GM21381 (cell line): ENCODE data around the gene CRYBB2.
"Not testable (repeated sequence)": the region's sequence is repeated elsewhere in the genome, so short reads cannot be mapped to it uniquely, and the experiment has no call there.

Source experiments
- ATAC-seq: cut with Tn5 transposase; IDR thresholded peaks from one replicate; pipeline ENCODE4 v1.9.1; 2021; ENCODE audit warnings: mild to moderate bottlenecking, moderate library complexity; ENCODE audit not compliant: unreplicated experiment

CRYBB2 gene

GRCh38 chr22:25219211-25219689 is at the start of gene CRYBB2:
CRYBB2 (plus strand) TSS chr22:25219639; CDS start chr22:25221430, 1,791 bp downstream.
- ATAC-seq = no peak

- ATAC-seq = no peak
Observed at GRCh38 chr22:25170426-25170980, 48.9 kb upstream of the CRYBB2 start.

GRCh38 chr22:25172153-25172552 is 47.3 kb upstream of the CRYBB2 start:
- ATAC-seq = no peak

- no peak for ATAC-seq
Observed at GRCh38 chr22:25174156-25174887, 45.1 kb upstream of the CRYBB2 start.

- no peak for ATAC-seq
Observed at GRCh38 chr22:25174888-25175411, 44.5 kb upstream of the CRYBB2 start.

GRCh38 chr22:25176175-25176574 is 43.3 kb upstream of the CRYBB2 start:
- ATAC-seq = no peak

GRCh38 chr22:25176799-25177198 is 42.6 kb upstream of the CRYBB2 start:
- no peak for ATAC-seq

GRCh38 chr22:25177226-25177625 is 42.2 kb upstream of the CRYBB2 start:
- ATAC-seq = no peak

GRCh38 chr22:25177895-25178294 is 41.5 kb upstream of the CRYBB2 start:
- no peak for ATAC-seq

- ATAC-seq = not testable (repeated sequence)
Observed at GRCh38 chr22:25178348-25178747, 41.1 kb upstream of the CRYBB2 start.

- ATAC-seq = not testable (repeated sequence)
Observed at GRCh38 chr22:25178869-25179631, 40.4 kb upstream of the CRYBB2 start.

- ATAC-seq = no peak
Observed at GRCh38 chr22:25182131-25183110, 37.0 kb upstream of the CRYBB2 start.

- ATAC-seq = no peak
Observed at GRCh38 chr22:25183949-25184619, 35.4 kb upstream of the CRYBB2 start.

- no peak for ATAC-seq
Observed at GRCh38 chr22:25186140-25186539, 33.3 kb upstream of the CRYBB2 start.

GRCh38 chr22:25187469-25187868 is 32.0 kb upstream of the CRYBB2 start:
- ATAC-seq = no peak

GRCh38 chr22:25192406-25192805 is 27.0 kb upstream of the CRYBB2 start:
- no peak for ATAC-seq

- no peak for ATAC-seq
Observed at GRCh38 chr22:25193130-25193529, 26.3 kb upstream of the CRYBB2 start.

- ATAC-seq = no peak
Observed at GRCh38 chr22:25193548-25193947, 25.9 kb upstream of the CRYBB2 start.

GRCh38 chr22:25196326-25196725 is 23.1 kb upstream of the CRYBB2 start:
- no peak for ATAC-seq

- no peak for ATAC-seq
Observed at GRCh38 chr22:25197340-25197739, 22.1 kb upstream of the CRYBB2 start.
